Mucosa of stomach (tissue), 1 donor: ENCODE results near the gene REPS2.

Source experiments
- H3K27me3 ChIP-seq: one replicate; pipeline ENCODE4 v1.7.0; 2013; ENCODE audit warnings: mild to moderate bottlenecking, low read length; ENCODE audit not compliant: control insufficient read depth, insufficient read depth
- H3K36me3 ChIP-seq: one replicate; pipeline ENCODE4 v1.7.0; 2013; ENCODE audit warnings: low read length; ENCODE audit not compliant: control insufficient read depth, insufficient read depth
- H3K4me1 ChIP-seq: one replicate; pipeline ENCODE4 v1.7.0; 2013; ENCODE audit warnings: mild to moderate bottlenecking, low read length; ENCODE audit not compliant: control insufficient read depth, insufficient read depth
- H3K4me3 ChIP-seq: one replicate; pipeline ENCODE4 v1.7.0; 2013; ENCODE audit warnings: low read length
- H3K9ac ChIP-seq: one replicate; pipeline ENCODE4 v1.7.0; 2013; ENCODE audit warnings: mild to moderate bottlenecking, low read length, moderate library complexity
- H3K9me3 ChIP-seq: one replicate; pipeline ENCODE4 v1.7.0; 2013; ENCODE audit warnings: mild to moderate bottlenecking, low read length, moderate library complexity; ENCODE audit not compliant: control insufficient read depth
- donor health status: Pancreatic carcinoma.

The REPS2 gene

DNA sequence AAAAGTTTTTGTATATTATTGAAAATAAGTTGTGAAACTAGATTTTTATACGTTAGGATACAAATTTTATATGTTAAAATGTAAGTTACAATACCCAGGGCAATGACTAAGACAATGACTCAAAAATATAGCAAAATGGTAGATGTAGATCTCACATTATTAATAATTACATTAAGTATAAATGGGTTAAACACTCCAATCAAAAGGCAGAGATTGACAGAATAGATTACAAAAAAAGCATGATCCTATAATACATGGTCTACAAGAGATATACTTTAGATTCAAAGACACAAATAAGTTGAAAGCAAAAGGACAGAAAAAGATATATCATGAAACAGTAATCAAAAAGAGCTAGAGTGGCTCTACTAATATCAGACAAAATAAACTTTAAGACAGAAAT, 217.6 kb downstream of the REPS2 start:
- Histone ChIP-seq H3K4me3 (no peak overlapping the region), H3K4me1 (no peaks in the 10 kb centered on the region), H3K9me3 (no peaks in the 10 kb centered on the region), H3K36me3 (no peaks in the 10 kb centered on the region), H3K9ac (no peak overlapping the region), H3K27me3 (no peaks in the 10 kb centered on the region)

GRCh38 chrX:17164941-17165340, 218.5 kb downstream of the REPS2 start:
- H3K27me3 ChIP-seq = no peaks in the 10 kb centered on the region
- H3K9ac ChIP-seq = no peak overlapping the region
- no peaks in the 10 kb centered on the region for H3K36me3 ChIP-seq
- H3K4me1 ChIP-seq = no peaks in the 10 kb centered on the region
- H3K4me3 ChIP-seq = no peak overlapping the region
- no peaks in the 10 kb centered on the region for H3K9me3 ChIP-seq

GRCh38 chrX:17167915-17168314, 221.5 kb downstream of the REPS2 start:
- Histone ChIP-seq H3K4me1 (no peaks in the 10 kb centered on the region), H3K9ac (no peak overlapping the region), H3K36me3 (no peaks in the 10 kb centered on the region), H3K4me3 (no peak overlapping the region), H3K27me3 (no peaks in the 10 kb centered on the region), H3K9me3 (no peaks in the 10 kb centered on the region)

DNA sequence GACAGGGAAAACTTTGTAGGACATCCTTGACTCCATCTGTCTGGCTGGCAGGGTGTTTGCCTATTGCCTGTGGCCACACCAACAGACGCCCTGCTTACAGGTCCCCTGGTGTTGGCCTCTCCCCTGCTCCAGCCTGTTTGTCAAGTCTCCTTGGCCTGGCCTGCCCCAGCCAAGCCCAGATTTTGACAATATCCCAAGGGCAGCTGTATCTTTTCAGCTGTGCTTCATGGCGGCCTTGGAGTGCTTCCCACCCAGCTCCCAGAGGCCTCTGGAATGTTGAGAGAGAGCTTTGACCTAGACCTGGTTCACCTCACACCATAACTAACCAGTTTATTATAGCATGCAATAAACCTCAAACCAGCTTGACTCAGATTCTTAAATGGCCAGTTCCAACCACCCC, 224.5 kb downstream of the REPS2 start:
- no peaks in the 10 kb centered on the region for H3K36me3 ChIP-seq
- no peak overlapping the region for H3K4me3 ChIP-seq
- H3K9me3 ChIP-seq = no peaks in the 10 kb centered on the region
- H3K4me1 ChIP-seq = no peaks in the 10 kb centered on the region
- no peaks in the 10 kb centered on the region for H3K27me3 ChIP-seq
- no peak overlapping the region for H3K9ac ChIP-seq

- Histone ChIP-seq H3K36me3 (no peaks in the 10 kb centered on the region), H3K27me3 (no peaks in the 10 kb centered on the region), H3K4me1 (no peaks in the 10 kb centered on the region), H3K9me3 (no peaks in the 10 kb centered on the region), H3K4me3 (no peak overlapping the region), H3K9ac (no peak overlapping the region)
Observed at GRCh38 chrX:17174671-17175070, 228.2 kb downstream of the REPS2 start.

DNA sequence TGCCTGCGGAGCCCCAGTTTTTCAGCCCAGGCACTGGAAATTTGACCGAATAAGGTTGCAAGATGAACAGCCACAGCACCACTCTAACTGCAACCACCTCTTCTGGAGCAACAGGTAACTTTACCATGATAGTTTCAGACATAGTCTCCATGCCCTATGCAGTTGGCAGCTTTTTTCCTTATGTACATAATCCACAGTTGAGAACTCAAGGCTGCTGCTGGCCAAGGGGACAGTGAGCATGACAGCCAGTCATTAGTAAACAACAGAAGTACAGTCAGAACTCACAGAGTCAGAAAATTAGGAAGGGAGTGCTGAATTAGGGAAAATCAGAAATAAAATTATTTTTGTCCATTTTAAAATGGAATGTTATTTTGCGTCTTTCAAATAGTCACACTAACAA, 235.9 kb downstream of the REPS2 start:
- no peak overlapping the region for H3K9ac ChIP-seq
- no peaks in the 10 kb centered on the region for H3K4me1 ChIP-seq
- no peak overlapping the region for H3K4me3 ChIP-seq
- H3K9me3 ChIP-seq = no peaks in the 10 kb centered on the region
- H3K27me3 ChIP-seq = no peaks in the 10 kb centered on the region
- no peaks in the 10 kb centered on the region for H3K36me3 ChIP-seq

GRCh38 chrX:17183566-17183965, 237.1 kb downstream of the REPS2 start:
- Histone ChIP-seq H3K27me3 (no peaks in the 10 kb centered on the region), H3K9ac (no peak overlapping the region), H3K36me3 (no peaks in the 10 kb centered on the region), H3K9me3 (no peaks in the 10 kb centered on the region), H3K4me3 (no peak overlapping the region), H3K4me1 (no peaks in the 10 kb centered on the region)

GRCh38 chrX:17185431-17185830, 239.0 kb downstream of the REPS2 start:
- no peaks in the 10 kb centered on the region for H3K4me1 ChIP-seq
- H3K4me3 ChIP-seq = no peak overlapping the region
- no peak overlapping the region for H3K9ac ChIP-seq
- H3K27me3 ChIP-seq = no peaks in the 10 kb centered on the region
- H3K36me3 ChIP-seq = no peaks in the 10 kb centered on the region
- H3K9me3 ChIP-seq = no peaks in the 10 kb centered on the region

DNA sequence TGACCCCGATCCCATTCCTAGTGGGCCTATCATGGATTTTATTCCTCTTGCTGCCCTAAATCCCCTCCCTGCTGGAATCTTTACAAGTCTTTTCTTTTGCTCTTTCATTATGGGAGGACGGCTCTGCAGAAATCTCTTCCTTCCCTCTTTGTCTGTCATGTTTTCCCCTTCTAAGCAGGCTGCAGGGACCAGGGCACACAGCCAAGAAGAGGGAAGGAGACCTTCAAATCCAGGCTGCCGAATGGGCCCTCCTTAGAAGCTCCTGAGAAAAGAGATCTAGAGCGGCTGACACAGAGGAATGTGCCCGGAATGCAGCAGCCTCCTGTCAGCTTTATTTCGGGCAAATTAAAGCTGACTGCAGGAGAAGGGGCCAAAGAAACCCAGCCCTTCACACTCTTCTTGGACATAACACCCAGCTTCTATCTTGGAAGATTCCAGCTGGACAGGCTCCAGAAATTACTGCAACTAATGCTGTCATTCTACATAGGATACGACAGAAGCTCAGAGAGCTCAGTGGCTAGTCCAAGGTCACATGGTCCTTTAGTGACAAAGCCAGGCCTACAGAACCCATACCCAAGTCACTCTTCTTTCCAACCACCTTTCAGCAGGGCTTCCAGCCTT, 240.8 kb downstream of the REPS2 start:
- H3K9ac ChIP-seq = no peak overlapping the region
- no peaks in the 10 kb centered on the region for H3K4me1 ChIP-seq
- no peaks in the 10 kb centered on the region for H3K9me3 ChIP-seq
- no peaks in the 10 kb centered on the region for H3K27me3 ChIP-seq
- no peaks in the 10 kb centered on the region for H3K36me3 ChIP-seq
- no peak overlapping the region for H3K4me3 ChIP-seq

DNA sequence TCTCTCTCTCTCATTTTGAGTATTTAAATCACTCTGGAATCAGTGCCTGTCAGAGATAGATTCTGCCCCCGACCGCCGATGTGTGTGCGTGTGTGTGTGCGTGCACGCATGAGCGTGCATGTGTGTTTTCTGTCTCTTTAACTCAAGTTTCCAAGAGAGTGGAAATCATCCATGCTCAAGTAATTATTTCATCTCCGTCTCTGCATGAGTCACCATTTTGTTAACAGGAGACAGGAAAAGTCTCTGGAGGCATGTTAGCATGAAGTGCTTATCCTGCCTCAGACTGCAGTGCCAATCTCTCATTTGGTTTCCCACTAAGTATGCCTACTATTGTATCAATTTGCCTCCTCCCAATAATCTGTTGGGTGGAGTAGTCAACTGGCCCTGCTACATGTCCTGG, 245.6 kb downstream of the REPS2 start:
- no peaks in the 10 kb centered on the region for H3K27me3 ChIP-seq
- H3K4me1 ChIP-seq = no peaks in the 10 kb centered on the region
- H3K9ac ChIP-seq = no peak overlapping the region
- H3K4me3 ChIP-seq = no peak overlapping the region
- H3K9me3 ChIP-seq = no peaks in the 10 kb centered on the region
- H3K36me3 ChIP-seq = no peaks in the 10 kb centered on the region
